ENCODE results near the gene HYAL3.

GRCh38 chr3:50318615-50319014 lies 19.4 kb upstream of the HYAL3 start:
- TF ChIP-seq CTCF (IDR thresholded peaks at IDR 0.05): no peak
- TF ChIP-seq POLR2A (IDR thresholded peaks at IDR 0.05): no peak

Data from tibial nerve (tissue), 3 donors.